Measurements from ENCODE around the gene PLEKHA8.

Gene PLEKHA8

DNA sequence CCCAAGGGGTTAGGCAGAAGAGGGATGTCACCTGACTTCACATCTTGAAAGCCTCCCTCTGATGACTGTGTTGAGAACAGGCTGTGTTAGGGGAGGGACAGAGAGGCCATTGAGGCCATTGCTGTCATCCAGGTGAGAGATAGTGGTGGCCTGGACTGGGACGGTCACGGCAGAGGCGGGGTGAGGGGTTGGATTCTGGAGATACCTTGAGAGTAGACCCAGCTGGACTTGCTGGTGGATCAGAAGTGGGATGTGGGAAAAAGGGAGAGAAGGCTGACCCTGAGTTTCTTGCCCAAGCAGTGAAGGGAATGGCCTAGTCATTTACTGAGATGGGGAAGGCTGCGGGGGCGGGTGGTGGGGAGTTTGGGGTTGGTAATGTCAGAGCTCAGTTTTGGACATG lies 120.2 kb downstream of the PLEKHA8 start:
- DNase-seq = no peak

DNA sequence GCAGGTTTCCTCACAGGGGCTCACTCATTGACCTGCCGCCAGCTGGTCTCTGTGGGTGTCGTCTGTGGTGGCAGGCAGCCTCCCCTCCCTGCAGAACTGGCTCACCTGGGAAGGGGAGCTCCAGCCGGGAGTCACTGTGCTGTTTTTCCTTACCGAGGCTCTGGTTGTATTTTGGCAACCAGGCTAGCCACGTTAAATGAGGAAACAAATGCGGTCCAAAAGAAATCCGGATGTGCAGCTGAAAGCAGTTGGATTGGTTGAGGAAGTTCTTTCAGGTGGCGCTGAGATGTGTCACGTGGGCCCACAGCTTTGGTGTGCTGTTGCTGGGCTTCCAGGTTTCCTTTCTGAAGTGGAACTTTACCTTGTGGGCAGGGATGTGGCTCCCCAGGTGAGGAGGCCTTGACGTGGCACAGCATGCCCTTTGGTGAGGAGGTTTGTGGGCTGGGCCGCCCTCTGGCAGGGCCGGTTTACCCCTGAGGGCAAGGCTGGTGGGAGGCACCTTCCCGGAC lies 120.8 kb downstream of the PLEKHA8 start:
- DNase-seq = peak; percentile 60

DNA sequence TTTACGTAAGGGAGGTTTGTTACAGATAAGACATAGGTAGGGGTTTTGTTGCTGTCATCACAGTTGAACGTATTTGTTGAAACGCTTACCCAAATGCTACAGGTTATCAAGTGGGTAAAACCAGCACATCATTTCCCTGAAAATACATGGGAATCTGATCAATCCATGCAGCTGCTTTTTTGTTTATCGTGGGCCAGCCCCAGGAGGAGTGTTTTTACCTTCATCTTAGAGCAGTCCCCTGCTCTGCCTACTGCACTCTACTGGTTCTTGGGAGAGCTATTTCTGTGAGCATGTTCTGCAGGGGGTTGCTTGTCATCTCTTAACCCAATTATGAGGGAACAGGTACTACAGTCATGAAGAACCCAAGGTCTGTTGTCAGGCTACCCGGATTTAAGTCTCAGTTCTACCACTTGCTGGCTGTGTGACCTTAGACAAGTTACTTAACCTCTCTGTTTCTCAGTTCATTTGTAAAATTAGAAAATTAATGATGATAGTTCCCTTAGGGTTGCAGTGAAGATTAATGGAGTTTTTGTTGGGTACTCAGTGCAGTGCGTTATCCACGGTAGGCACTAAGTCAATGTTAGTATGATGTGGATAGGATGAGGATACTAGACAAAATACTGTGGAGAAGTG lies 121.5 kb downstream of the PLEKHA8 start:
- DNase-seq = no peak

DNA sequence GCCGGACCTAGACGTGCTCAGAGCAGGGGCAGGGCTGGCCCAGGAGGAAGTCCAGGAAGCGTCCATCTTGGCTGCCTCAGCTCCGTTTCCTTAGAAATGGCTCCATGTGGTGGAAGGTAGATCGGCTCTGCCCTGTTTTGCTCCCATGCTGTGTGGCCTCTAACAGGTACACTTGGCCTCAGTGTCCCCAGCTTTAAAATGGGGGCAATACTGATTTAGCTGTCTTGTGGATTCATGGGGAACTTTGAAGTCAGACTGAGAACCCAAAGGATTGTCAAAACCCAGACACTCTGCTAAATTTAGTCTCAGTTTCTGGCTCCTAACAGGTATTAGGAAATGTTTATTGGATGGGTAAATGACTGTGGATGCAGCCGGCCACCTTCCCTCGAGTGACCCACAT lies 122.5 kb downstream of the PLEKHA8 start:
- DNase-seq = no peak

DNA sequence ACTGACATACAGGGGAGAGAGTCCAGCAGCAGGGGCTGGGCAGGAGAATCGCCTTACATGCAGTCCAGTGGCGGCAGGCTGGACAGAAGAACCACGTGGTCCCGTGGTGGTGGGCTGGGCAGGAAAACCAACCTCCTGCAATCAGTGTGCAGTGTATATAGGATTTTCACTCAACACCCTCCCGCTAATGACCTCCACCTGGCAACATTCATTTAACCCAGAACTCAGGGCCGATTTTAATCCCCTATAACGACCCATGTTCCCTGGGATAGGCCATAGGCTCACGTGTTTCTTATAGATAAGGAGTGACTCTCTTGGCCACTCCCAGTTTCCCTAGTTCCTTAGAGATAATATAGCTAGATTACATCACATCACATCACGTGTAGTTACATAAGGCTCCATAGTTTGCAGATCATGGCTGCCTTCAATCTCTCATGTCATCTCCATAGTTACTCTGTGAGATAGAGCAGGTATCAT lies 125.9 kb downstream of the PLEKHA8 start:
- no peak for DNase-seq

DNA sequence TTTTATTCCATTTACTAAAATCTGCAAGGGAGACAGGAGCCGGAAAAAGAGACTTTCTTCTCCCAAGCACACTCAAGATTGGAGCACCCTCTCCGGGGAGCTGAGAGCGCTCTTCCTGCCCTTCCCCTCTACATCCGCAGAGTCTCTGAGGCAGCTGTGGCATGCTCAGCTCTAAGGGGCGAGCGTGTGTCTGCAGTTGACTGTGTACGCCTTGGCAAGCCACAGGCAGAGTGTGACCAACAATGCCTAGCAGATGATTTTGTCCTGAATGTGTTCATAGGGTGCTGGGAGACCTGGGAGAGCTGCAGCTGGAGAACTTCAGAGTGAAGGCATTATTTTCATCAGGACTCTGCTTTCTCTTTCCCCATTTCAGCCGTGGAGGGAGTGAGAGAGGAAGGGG lies 127.3 kb downstream of the PLEKHA8 start:
- DNase-seq = no peak

DNA sequence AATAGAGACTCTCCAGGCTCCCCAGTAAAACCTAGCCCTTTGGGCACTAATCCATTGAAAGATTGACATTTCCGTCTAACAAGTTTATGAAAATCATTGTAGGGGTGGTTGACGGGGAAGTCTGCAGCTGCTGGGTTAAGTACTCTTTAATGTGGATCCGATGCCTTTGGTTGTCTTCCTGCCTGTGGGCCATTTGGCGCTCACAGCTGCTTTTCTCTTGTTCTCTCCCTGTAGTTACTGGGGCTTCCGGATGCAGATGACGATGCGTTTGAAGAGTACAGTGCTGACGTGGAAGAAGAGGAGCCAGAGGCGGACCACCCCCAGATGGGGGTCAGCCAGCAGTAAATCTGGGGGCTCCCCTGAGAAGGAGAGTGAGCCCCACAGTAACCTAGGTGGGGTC lies 129.0 kb downstream of the PLEKHA8 start:
- no peak for DNase-seq

DNA sequence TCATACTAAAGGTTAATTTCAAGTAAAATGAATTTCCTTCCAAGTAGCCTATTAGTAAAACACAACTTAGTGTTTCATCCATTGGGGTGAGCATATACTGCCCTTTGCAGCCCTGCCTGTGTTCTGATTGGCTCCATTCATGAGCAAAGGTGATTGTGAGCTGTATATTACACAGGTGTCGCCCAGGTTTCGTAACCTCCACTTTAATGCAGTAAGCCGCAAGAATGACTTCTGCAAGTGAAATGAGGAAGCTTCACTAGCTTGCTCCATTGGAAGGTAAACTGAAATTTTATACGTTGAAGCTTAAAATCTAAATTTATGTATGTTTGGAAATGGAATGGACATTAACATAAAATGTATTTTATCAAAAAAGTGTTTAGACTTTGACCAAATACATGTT lies 131.0 kb downstream of the PLEKHA8 start:
- no peak for DNase-seq

DNA sequence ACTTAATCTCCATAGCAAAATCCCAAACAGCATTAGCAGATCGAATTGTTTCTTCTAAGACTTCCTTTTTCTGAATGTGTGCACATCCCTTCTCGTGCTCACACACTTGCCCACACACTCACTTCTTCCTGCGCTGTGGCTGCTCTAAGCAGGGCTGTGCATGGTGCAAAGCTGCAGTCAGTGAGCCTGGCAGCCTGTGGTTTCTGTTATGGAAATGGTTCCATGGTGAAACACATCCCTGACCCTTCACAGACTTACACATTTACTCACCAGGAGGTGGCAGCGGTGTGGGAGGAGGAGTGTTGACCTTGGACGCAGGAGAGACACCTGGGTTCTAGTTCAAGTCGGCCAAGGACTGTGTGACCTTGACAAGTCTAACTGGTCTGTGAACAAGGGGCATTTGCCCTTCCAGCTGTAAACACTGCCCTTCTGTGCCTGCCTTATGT lies 131.5 kb downstream of the PLEKHA8 start:
- DNase-seq = peak; percentile 41

DNA sequence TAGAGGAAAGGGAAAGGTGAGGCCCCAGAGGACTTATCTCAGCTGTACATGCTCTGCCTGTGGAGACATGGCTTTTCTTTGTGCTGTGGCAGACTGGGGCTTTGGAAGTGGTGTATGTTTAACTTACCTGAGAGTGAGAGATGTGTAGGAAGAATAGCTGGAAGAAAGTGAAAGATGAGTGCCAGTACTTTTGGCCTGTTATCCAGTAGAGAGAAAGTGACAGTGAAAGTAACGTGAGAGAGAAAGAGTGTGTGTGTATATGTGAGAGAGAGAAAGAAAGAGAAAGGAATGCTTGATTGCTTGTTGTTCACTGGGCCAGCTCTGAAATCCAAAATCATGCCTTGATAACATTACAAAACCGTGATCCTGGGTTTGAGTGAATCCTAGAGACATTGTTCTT lies 132.1 kb downstream of the PLEKHA8 start:
- no peak for DNase-seq

DNA sequence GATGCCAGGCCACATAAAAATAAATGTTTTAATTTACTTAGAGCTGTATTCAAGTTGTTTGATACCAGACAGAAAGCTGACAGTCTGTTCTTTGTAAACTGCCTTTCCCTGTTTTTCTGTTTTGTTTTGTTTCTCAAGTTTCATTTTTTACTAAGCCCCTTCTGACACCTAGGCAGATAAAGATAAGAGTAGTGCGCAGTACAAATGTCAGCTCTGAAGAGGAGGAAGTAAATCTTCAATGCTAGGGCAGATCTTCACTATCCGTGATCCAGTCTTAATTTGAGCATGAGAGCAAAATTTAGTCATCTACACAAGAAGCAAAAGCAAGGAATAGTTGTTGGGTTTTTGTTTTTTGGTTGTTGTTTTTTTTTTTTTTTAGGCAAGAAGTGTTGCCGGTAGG lies 133.9 kb downstream of the PLEKHA8 start:
- DNase-seq = no peak

DNA sequence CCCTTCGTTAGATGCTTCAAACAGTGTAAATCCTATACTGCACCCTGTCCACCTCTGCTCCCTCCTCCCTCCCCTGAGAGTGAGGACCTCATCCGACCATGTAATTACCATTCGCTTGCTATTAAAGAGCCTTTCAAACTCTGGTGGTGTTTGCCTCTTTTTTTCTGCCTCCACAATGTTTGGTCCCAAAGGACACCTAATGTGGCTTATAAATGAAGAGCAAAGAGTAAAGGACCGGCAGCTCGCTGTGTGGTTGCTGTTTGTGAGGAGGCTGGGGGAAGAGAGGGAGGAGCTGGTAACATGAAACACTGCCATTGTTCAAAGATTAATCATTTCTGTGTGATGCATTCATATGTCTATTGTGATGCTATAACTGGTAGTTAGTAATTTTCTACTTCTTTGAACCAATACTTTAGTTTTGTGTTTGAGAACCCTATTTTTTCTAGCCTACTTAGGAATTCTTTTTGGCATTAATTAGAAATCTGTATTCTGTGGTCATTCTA lies 134.5 kb downstream of the PLEKHA8 start:
- DNase-seq = peak; percentile 94

DNA sequence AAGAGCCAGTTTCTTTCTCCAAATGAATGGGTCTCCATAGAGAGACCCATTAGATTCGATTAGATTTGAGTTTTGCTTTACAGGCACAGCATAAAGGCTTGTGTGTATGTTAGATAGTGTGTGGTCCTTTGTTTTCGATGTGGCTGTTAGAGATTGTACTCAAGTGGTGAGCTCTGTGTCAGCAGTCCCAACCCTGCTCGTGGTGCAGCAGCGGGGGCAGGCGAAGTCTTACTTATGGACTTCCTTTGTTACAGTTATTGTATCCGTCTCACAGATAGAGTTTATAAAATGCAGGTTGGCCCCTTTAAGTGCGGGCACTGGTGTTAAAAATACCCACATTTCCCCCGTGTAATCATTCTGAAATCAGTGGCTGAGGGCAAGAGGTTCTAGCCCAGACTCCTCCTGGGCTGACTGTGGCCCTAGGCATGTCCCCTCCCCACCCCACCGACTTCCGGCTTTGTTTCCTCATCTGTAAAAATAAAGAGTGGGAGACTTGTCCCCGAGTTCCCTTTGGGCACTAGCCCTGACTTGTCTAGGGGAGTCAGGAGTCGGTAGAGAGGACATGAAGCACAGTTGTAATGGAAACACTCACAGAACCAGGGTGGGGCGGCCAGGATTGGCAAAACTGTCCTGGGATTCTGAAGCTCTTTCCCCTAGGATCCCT lies 135.2 kb downstream of the PLEKHA8 start:
- DNase-seq = peak; percentile 71

DNA sequence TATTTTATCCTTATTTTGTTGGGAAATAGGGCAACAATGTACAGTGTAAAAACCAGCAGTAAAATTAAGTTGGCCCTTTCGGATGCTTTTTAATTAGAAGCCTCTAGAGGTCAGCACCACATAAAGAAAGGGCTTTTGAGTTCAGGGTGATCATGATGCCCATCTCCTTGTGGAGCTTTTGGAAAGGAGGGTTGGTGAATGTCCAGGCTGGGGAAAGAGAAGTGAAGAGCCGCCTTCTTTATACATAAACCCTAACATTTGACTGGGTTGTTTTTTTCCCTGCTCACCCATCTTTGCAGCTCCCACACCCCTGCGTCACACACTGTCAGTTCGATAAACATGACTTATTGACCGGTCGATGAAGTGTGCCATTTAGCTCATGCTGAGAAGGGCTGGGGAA lies 136.4 kb downstream of the PLEKHA8 start:
- DNase-seq = peak; percentile 65

DNA sequence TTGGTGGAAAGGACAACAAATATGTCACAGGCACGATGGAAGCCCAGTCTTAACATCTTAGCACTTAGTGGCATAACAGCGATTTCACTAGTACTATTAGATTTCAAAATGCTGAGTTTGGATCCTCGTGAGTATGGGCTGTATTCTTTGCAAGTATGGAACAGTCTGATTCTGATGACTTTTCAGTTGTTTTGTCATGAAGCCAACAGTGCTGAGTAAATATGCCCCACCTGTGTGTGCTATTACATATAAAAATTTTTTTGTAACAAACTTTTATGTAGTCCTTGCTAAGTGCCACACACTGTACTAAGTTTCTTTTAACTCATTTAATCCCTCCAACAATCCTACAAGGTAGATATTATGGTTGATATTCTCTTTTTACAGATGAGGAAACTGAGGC lies 137.4 kb downstream of the PLEKHA8 start:
- DNase-seq = no peak

DNA sequence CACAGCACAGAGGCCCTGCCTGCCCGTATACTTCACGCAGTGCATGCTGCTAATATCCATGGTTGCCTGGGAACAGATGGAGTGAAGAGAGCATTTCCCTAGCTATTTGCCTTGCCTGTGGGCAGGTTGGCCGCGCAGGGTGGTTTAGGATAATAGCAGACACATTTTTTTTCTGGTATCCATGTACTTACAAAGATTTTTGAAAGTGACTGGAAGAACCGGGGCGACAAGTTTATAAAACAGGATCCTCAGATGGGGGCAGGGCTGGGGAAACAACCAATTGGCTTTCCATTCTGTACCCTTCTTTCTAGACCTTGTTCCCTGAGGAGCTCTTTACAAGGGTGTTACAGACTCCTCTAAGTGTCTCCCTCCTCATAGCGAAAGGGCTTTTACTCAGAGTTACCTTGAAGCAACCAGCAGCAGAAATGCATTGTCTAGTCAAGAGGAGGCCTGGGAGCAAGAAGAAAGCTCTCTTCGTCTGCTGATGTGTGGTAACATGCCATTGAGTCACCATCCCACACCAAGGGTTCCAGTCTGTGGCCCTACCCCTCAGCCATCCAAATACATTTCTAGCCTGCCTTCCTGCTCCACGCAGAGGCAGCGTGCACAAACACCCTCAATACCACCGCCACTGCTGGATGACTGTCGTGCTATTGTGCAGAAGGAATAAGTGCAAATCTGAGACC lies 138.1 kb downstream of the PLEKHA8 start:
- peak; percentile 73 for DNase-seq

DNA sequence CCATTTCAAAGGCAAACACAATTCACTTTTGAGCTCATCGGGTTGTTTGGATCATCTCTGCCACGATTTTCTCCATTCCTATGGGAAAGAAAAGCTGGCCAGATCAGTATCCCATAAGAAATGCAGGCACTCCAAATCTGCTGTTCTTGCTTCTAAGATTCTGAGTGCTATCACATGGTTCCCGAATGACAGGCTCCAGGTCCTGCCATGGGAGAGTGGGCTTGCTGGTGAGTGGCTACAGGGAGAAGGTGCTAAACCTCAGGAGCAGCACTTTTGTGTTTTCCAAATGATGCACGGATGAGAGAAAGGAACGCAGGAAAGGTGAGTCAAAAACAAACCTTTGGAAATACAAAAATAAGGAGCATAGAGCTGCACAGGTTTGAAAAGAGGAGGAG lies 138.6 kb downstream of the PLEKHA8 start:
- DNase-seq = no peak

DNA sequence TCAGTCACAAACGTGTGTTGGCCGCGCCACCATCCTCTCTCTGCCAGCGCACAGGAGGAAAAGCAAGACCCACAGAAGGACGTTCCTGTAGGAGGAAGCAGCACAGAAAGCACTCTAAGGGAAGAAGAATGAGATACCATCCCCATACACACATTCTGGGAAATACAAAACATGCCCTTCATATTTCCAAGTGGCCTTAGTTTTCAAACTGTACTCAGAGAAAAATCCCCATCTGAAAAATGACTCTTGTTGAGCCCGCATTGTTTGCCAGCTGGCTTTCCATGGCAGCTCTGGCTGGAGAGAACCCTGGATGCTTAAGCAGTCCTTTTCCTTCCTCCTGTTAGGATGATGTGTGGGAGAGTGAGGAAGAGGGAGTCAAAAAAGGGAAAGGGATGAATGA lies 139.7 kb downstream of the PLEKHA8 start:
- no peak for DNase-seq

DNA sequence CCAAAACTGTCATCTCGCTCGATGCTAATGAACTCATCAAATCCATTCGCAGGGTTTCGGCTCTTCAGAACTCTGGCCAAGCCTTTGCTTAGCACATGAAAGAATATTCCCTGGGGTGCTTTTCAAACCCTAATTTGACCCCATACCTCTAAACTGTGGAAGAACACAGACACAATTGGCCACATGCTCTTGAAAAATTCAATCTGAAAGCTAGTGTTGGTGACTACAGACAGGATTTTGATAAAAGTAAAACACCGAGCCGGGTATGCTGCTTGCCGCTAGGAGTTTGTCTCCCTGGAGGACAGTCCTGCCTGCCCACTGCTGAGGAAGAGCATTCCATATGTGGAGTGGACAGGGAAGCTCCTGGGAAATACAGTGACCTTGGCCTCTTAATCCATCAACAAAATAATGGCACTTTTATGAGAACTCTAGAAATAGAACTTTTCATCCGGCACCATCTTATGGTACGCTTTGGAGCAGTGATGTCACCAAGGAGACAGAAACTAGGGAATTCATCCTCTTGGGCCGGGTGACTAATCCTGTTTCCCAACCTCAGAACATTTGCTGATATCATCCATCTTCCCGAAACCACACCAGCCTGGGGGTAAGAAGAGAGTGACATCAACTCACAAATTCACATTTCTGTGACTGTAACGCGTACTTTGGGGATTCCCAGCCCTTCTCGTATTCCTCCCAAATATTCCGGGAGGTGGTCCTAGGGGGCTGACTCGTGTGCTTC lies 140.8 kb downstream of the PLEKHA8 start:
- no peak for DNase-seq

DNA sequence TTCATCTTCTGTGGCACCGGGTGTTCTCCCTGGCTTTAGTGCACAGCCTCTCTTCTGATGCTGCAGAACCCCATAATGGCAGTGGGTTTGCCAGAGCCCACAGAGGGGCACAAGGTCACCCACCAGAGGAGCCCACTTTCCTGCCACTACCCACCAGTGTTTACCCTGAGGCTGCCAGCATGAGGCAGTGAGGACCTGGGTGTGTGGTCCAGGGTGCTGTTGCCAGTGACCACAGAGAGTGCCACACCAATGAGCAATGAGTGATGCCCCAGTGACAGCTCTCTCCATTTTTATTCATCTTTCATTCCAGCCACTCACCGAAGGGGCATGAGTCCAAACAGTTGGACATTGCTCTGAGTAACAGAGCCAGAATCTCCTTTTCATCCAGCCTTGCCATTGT lies 141.4 kb downstream of the PLEKHA8 start:
- DNase-seq = no peak

DNA sequence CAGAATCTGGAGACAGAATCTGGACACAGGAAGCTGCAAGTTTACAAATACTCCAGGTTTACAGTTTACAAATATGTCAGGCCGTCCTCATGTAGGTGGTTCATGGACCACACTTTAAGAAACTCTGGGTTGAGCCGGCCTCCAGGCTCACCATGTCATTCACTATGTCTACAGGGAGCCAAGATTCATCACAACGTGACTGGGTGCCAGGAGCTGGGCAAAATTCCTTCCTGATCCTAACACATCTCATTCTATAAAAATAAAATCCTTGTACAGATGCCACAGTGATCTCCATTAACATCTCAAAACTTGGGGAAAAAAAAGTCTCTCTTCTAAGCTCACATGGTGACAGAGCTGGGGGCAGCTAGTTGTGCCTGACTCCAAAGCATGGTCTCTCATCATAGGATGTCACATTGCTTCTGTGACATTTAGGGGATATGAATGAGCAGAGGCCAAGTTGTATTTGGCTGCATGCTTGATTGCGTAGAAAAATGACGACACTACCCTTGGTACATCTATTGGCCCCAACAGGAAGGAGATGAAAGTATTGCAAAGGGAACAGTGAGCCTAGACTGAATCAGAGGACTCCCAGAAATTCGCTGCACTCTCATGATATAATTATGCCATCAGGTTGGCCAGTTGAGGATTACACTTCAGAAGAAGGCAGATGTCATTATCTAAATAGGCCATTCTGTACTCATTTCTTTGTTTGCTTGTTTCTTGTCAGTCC lies 142.4 kb downstream of the PLEKHA8 start:
- DNase-seq = no peak

DNA sequence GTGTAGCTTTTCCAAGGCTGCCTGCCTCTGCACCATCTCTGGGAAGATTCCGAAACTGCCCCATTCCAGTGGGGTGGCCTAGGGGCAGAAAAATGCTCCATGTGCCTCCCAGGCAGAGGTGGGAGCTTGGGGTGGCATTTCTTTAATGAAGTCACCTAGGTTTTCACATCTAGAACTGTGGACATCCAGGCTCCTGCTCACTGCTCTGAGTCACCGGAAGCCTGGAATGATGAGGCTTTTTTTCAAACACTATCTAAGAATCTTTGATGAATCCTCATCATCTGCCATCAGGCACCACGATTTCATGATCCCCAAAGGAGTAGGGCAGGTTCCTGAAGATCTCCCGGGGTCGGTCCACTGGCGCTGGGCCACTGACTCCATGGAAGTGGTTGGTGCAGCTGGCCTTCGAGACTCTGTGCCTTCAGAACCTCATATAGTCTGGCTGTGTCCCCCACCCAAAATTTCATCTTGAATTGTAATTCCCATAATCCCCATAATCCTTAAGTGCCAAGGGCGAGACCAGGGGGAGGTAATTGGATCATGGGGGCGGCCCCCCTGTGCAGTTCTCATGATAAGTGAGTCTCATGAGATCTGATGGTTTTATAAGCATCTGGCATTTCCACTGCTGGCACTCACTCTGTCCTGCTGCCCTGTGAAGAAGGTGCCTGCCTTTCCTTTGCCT lies 143.7 kb downstream of the PLEKHA8 start:
- DNase-seq = no peak
